Fibroblast of lung (primary cell): Measurements from ENCODE around the gene FBL.

Experiments
- EZH2 ChIP-seq: IDR thresholded peaks from 2 replicates; pipeline ENCODE4 v1.5.1; 2012; ENCODE audit warnings: low read length, control low read depth, mild to moderate bottlenecking; ENCODE audit errors: missing control alignments
- TF ChIP-seq, protein P1 (sequence below), 2 donors: IDR thresholded peaks in 1 of 2; conservative IDR thresholded peaks in 1 of 2; 1 replicate in 1 of 2; 2 replicates in 1 of 2; pipeline ENCODE4 v1.5.1; 2011 to 2012; ENCODE audit warnings: low read length in 2 of 2, control low read depth in 1 of 2, inconsistent platforms in 1 of 2, low read depth in 1 of 2, mild to moderate bottlenecking in 1 of 2

DNA sequence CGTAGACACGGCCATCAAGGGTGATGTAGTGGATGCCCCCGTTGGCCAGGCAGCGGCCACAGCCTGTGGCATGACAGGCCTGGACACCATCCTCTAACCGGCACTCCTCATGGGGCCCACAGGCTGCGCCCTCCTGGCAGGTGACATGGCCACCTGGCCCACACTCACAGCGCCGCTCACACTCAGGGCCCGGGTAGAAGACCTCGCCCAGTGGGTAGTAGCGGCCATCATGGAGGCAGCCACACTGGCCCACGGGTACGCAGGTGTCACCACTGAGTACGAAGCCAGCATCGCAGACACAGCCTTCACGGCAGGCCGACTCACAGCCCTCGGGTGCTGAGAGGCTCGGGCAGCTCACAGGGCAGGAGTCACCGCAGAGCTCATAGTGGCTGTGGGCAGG is 27.2 kb upstream of the FBL start:
- TF ChIP-seq, protein P1, sequence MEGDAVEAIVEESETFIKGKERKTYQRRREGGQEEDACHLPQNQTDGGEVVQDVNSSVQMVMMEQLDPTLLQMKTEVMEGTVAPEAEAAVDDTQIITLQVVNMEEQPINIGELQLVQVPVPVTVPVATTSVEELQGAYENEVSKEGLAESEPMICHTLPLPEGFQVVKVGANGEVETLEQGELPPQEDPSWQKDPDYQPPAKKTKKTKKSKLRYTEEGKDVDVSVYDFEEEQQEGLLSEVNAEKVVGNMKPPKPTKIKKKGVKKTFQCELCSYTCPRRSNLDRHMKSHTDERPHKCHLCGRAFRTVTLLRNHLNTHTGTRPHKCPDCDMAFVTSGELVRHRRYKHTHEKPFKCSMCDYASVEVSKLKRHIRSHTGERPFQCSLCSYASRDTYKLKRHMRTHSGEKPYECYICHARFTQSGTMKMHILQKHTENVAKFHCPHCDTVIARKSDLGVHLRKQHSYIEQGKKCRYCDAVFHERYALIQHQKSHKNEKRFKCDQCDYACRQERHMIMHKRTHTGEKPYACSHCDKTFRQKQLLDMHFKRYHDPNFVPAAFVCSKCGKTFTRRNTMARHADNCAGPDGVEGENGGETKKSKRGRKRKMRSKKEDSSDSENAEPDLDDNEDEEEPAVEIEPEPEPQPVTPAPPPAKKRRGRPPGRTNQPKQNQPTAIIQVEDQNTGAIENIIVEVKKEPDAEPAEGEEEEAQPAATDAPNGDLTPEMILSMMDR (conservative IDR thresholded peaks at IDR 0.05 in 1 of 2, IDR thresholded peaks at IDR 0.05 in 1 of 2; ENCODE audit: low read depth in 1 of 2, low read length in 2 of 2), result no peak
- no peak for TF ChIP-seq EZH2
